Astrocyte (in vitro differentiated cells and primary cell): ENCODE data around the gene NRIP1. TPM values are rescaled to one million over a fixed set of nuclear protein-coding genes. Genes with fewer than 3 reads are reported as not detected.

ENCODE experiments used
- DNase-seq: peaks from one replicate; pipeline ENCODE4 v3.0.0-alpha.2; 2010; ENCODE audit warnings: low read depth
- FAIRE-seq: peaks from 2 replicates; lab custom pipeline; 2011; peaks lifted over from hg19 to GRCh38; lab: Jason Lieb, UNC
- H2AFZ ChIP-seq: 2 replicates; pipeline ENCODE4 v1.6.0; 2012; ENCODE audit warnings: low read depth, low read length, inconsistent platforms
- H3K27ac ChIP-seq: 2 replicates; pipeline ENCODE4 v1.5.1; 2011; ENCODE audit warnings: low read depth, low read length, inconsistent platforms
- H3K27me3 ChIP-seq: 2 replicates; pipeline ENCODE4 v1.6.0; 2011; ENCODE audit warnings: low read length, inconsistent platforms; ENCODE audit not compliant: insufficient read depth
- H3K36me3 ChIP-seq: 2 replicates; pipeline ENCODE4 v1.5.1; 2011; ENCODE audit warnings: low read length, inconsistent platforms; ENCODE audit not compliant: insufficient read depth
- H3K4me1 ChIP-seq: 2 replicates; pipeline ENCODE4 v1.5.1; 2011; ENCODE audit warnings: low read length, inconsistent platforms; ENCODE audit not compliant: insufficient read depth
- H3K4me2 ChIP-seq: 2 replicates; pipeline ENCODE4 v1.6.0; 2012; ENCODE audit warnings: low read length, inconsistent platforms
- H3K4me3 ChIP-seq: 2 replicates; pipeline ENCODE4 v1.5.1; 2011; ENCODE audit warnings: low read depth, mild to moderate bottlenecking, low read length, inconsistent platforms; ENCODE audit not compliant: insufficient read depth
- H3K79me2 ChIP-seq: 2 replicates; pipeline ENCODE4 v1.6.0; 2012; ENCODE audit warnings: mild to moderate bottlenecking, low read length, inconsistent platforms; ENCODE audit not compliant: insufficient read depth
- H3K9ac ChIP-seq: 2 replicates; pipeline ENCODE4 v1.6.0; 2012; ENCODE audit warnings: mild to moderate bottlenecking, low read length, inconsistent platforms
- H3K9me3 ChIP-seq: 2 replicates; pipeline ENCODE4 v1.5.1; 2012; ENCODE audit warnings: low read depth, mild to moderate bottlenecking, low read length, inconsistent platforms; ENCODE audit not compliant: insufficient read depth
- H4K20me1 ChIP-seq: 2 replicates; pipeline ENCODE4 v1.6.0; 2012; ENCODE audit warnings: low read length, inconsistent platforms; ENCODE audit not compliant: insufficient read depth
- H3K27ac Mint-ChIP-seq: one replicate; pipeline ENCODE4 v1.8.0; 2021; ENCODE audit warnings: mild to moderate bottlenecking, mixed read lengths; ENCODE audit not compliant: unreplicated experiment
- H3K27me3 Mint-ChIP-seq: one replicate; pipeline ENCODE4 v1.8.0; 2021; ENCODE audit warnings: low read depth, mixed read lengths; ENCODE audit not compliant: unreplicated experiment
- H3K36me3 Mint-ChIP-seq: one replicate; pipeline ENCODE4 v1.8.0; 2021; ENCODE audit warnings: low read depth, mixed read lengths; ENCODE audit not compliant: unreplicated experiment
- H3K4me1 Mint-ChIP-seq: one replicate; pipeline ENCODE4 v1.8.0; 2021; ENCODE audit warnings: low read depth, mixed read lengths; ENCODE audit not compliant: unreplicated experiment
- H3K4me3 Mint-ChIP-seq: one replicate; pipeline ENCODE4 v1.8.0; 2021; ENCODE audit warnings: mild to moderate bottlenecking, moderate library complexity, mixed read lengths; ENCODE audit not compliant: unreplicated experiment
- H3K9me3 Mint-ChIP-seq: one replicate; pipeline ENCODE4 v1.8.0; 2021; ENCODE audit warnings: mild to moderate bottlenecking, mixed read lengths; ENCODE audit not compliant: unreplicated experiment
- EZH2 ChIP-seq: IDR thresholded peaks from 2 replicates; pipeline ENCODE4 v1.6.1; 2012; ENCODE audit warnings: mild to moderate bottlenecking, low read length, inconsistent platforms; ENCODE audit not compliant: insufficient read depth
- total RNA-seq: library from RNA; stranded (reverse); gene quantifications from 2 replicates; pipeline ENCODE4 v1.2.1, GENCODE V29; 2021
- TF ChIP-seq, protein P1 (sequence below): IDR thresholded peaks from 2 replicates; pipeline ENCODE4 v1.5.1; 2011; ENCODE audit warnings: low read depth, mild to moderate bottlenecking, inconsistent platforms, low read length, moderate library complexity; ENCODE audit not compliant: insufficient read depth

NRIP1 gene
- total RNA-seq, 1 donor from 2014 or later, result 55.5 TPM

DNA sequence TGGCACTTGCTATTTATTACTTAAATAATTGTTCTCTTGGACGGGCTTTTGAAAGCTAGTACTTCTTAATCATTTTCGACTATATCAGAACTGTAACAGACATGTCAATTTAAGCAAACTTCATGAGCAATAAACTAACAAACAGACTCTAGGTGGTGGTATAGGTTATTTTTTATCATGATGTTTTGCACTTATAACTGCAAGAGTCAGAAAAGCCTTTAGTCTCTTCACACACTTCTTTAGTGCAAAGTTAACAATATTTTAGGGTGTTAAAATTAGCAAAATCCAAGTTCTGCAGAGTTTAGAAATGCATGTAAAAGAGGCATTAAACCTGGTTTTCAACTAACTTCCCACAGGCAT, 2.2 kb downstream of the NRIP1 start:
- Histone ChIP-seq H3K4me1 (peaks cover 40% of the 10 kb centered on the region), H3K27me3 (no peaks in the 10 kb centered on the region), H3K4me2 (peak overlapping the region; percentile 85), H3K4me3 (peak overlapping the region; percentile 90), H3K9me3 (no peaks in the 10 kb centered on the region), H3K9ac (peak overlapping the region; percentile 95), H4K20me1 (peaks cover 58% of the 10 kb centered on the region), H3K36me3 (no peaks in the 10 kb centered on the region), H3K79me2 (peaks cover 68% of the 10 kb centered on the region), H3K27ac (peak overlapping the region; percentile 80), H2AFZ (no peak overlapping the region)
- H3K27ac Mint-ChIP-seq, result peak overlapping the region; percentile 89
- FAIRE-seq, result peak; percentile 32
- no peaks in the 10 kb centered on the region for H3K9me3 Mint-ChIP-seq
- peaks cover 44% of the 10 kb centered on the region for H3K4me1 Mint-ChIP-seq
- no peaks in the 10 kb centered on the region for H3K36me3 Mint-ChIP-seq
- H3K4me3 Mint-ChIP-seq, result peak overlapping the region; percentile 96
- DNase-seq, result no peak
- H3K27me3 Mint-ChIP-seq, result no peaks in the 10 kb centered on the region
- TF ChIP-seq, protein P1, sequence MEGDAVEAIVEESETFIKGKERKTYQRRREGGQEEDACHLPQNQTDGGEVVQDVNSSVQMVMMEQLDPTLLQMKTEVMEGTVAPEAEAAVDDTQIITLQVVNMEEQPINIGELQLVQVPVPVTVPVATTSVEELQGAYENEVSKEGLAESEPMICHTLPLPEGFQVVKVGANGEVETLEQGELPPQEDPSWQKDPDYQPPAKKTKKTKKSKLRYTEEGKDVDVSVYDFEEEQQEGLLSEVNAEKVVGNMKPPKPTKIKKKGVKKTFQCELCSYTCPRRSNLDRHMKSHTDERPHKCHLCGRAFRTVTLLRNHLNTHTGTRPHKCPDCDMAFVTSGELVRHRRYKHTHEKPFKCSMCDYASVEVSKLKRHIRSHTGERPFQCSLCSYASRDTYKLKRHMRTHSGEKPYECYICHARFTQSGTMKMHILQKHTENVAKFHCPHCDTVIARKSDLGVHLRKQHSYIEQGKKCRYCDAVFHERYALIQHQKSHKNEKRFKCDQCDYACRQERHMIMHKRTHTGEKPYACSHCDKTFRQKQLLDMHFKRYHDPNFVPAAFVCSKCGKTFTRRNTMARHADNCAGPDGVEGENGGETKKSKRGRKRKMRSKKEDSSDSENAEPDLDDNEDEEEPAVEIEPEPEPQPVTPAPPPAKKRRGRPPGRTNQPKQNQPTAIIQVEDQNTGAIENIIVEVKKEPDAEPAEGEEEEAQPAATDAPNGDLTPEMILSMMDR, result no peak
- TF ChIP-seq EZH2, result no peak

DNA sequence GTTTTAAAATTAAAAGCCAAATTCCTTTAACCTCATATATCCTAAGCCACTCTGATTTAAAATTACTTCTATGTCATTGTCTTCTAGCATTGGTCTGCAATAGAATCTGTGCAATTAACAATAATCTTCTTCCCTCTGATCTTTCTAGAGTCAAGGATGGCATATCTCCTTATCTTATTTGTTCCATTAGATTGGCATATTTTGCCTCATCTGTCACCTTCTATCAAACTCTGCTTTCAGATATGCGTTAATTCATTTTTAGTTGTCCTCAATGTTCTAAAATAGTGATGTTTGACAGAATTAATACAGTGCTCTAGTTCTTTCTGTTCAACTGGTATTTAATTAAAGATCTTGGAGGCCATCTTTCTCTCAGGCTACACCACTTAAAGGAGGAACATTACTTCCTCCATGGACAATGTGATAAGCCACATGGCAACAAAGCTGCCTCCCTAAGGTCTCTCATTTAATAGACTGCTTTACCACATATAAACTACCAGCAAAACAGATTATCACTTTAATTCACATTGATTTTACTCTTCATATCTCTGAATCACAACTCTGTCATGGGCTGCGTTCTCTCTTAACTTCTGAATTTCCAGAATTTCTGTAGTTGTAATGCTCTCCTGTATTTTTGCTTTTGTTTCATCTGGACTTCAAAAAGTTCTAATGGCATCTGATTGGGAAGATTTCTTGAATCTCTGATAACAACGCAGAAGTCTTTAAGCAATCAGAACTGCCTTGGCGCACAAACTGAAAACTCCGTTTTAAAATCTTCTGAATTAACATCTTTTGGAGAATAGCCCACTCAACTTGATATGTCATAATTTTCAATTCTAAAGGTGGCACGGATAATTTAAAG, 2.8 kb downstream of the NRIP1 start:
- TF ChIP-seq, protein P1, result no peak
- no peak for TF ChIP-seq EZH2
- DNase-seq (no peak), FAIRE-seq (peak; percentile 60)
- Histone ChIP-seq H4K20me1 (peaks cover 64% of the 10 kb centered on the region), H3K4me3 (peak overlapping the region; percentile 90), H3K27ac (no peak overlapping the region), H3K4me2 (peak overlapping the region; percentile 85), H3K9ac (peak overlapping the region; percentile 95), H3K79me2 (peaks cover 74% of the 10 kb centered on the region), H3K4me1 (peaks cover 40% of the 10 kb centered on the region), H3K27me3 (no peaks in the 10 kb centered on the region), H3K9me3 (no peaks in the 10 kb centered on the region), H3K36me3 (no peaks in the 10 kb centered on the region), H2AFZ (no peak overlapping the region)
- peak overlapping the region; percentile 89 for H3K27ac Mint-ChIP-seq
- no peaks in the 10 kb centered on the region for H3K27me3 Mint-ChIP-seq
- H3K36me3 Mint-ChIP-seq, result no peaks in the 10 kb centered on the region
- H3K9me3 Mint-ChIP-seq, result no peaks in the 10 kb centered on the region
- H3K4me3 Mint-ChIP-seq, result peak overlapping the region; percentile 96
- H3K4me1 Mint-ChIP-seq, result peaks cover 51% of the 10 kb centered on the region

DNA sequence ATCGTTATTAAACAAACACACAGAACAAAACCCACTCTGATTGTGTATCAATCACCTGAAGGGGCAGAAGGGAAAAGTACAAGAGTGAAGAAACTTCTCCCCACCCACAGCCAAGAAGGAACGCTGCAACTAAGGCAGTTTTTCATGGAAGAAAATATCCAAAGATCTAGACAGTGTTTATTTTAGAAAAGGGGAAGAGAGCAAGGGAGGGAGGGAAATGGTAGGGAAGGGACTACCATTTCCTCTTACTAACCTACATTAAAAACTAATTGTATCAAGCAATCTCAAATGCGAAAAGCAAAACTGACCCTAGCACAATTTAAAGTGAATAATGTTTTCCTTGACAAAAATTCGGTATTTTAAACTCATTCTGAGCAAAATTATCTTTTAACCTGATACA, 3.5 kb downstream of the NRIP1 start:
- peak overlapping the region; percentile 9 for H3K9ac ChIP-seq
- H3K27ac Mint-ChIP-seq, result peak overlapping the region; percentile 89
- no peaks in the 10 kb centered on the region for H3K27me3 ChIP-seq
- H4K20me1 ChIP-seq, result peaks cover 70% of the 10 kb centered on the region
- TF ChIP-seq EZH2, result no peak
- TF ChIP-seq, protein P1, result no peak
- FAIRE-seq (no peak), DNase-seq (no peak)
- H2AFZ ChIP-seq, result no peak overlapping the region
- peaks cover 40% of the 10 kb centered on the region for H3K4me1 ChIP-seq
- H3K9me3 ChIP-seq, result no peaks in the 10 kb centered on the region
- no peaks in the 10 kb centered on the region for H3K36me3 ChIP-seq
- no peaks in the 10 kb centered on the region for H3K27me3 Mint-ChIP-seq
- no peak overlapping the region for H3K27ac ChIP-seq
- H3K9me3 Mint-ChIP-seq, result no peaks in the 10 kb centered on the region
- no peak overlapping the region for H3K4me3 ChIP-seq
- peaks cover 81% of the 10 kb centered on the region for H3K79me2 ChIP-seq
- peaks cover 56% of the 10 kb centered on the region for H3K4me1 Mint-ChIP-seq
- peak overlapping the region; percentile 96 for H3K4me3 Mint-ChIP-seq
- H3K36me3 Mint-ChIP-seq, result no peaks in the 10 kb centered on the region
- peak overlapping the region; percentile 85 for H3K4me2 ChIP-seq
